SK-N-SH treated with all-trans-retinoic acid at 6 μM for 48 hours (cell line): ENCODE data around the gene PAQR9.

Experiments
- ATAC-seq: fragments of 200-7000 bp; cut with Tn5 transposase; 3 replicates; pipeline ENCODE4 v1.9.1; 2020; ENCODE audit warnings: mild to moderate bottlenecking, moderate library complexity
- ARNTL ChIP-seq: fragments of 450-650 bp; formaldehyde crosslinking; IDR thresholded peaks from 2 replicates; pipeline ENCODE4 v1.5.0; 2020; ENCODE audit warnings: low read depth, mild to moderate bottlenecking, moderate library complexity, borderline replicate concordance
- BACH2 ChIP-seq: fragments of 250-450 bp; sonication (Bioruptor Pico); IDR thresholded peaks from 2 replicates; pipeline ENCODE4 v1.9.0; 2021; ENCODE audit warnings: mild to moderate bottlenecking, borderline replicate concordance
- CREB5 ChIP-seq: fragments of 250-450 bp; sonication (Bioruptor Pico); IDR thresholded peaks from 2 replicates; pipeline ENCODE4 v1.5.1; 2020; ENCODE audit warnings: low read depth, mild to moderate bottlenecking, moderate library complexity
- CSDC2 ChIP-seq: fragments of 250-450 bp; sonication (Bioruptor Pico); IDR thresholded peaks from 2 replicates; pipeline ENCODE4 v1.5.0; 2020; ENCODE audit warnings: mild to moderate bottlenecking, moderate library complexity
- ESRRG ChIP-seq: fragments of 250-450 bp; sonication (Bioruptor Pico); IDR thresholded peaks from 2 replicates; pipeline ENCODE4 v1.6.1; 2021; ENCODE audit warnings: mild to moderate bottlenecking
- GLIS3 ChIP-seq: fragments of 250-450 bp; sonication (Bioruptor Pico); IDR thresholded peaks from 2 replicates; pipeline ENCODE4 v1.5.0; 2020; ENCODE audit warnings: mild to moderate bottlenecking, moderate library complexity
- PATZ1 ChIP-seq: fragments of 250-450 bp; sonication (Bioruptor Pico); IDR thresholded peaks from 2 replicates; pipeline ENCODE4 v1.8.0; 2020; ENCODE audit warnings: mild to moderate bottlenecking, moderate library complexity, borderline replicate concordance
- POU6F1 ChIP-seq: fragments of 250-450 bp; sonication (Bioruptor Pico); IDR thresholded peaks from 2 replicates; pipeline ENCODE4 v1.8.0; 2021; ENCODE audit warnings: low read depth, mild to moderate bottlenecking, moderate library complexity, borderline replicate concordance
- PPARA ChIP-seq: fragments of 250-450 bp; sonication (Bioruptor Pico); IDR thresholded peaks from 2 replicates; pipeline ENCODE4 v1.5.0; 2020; ENCODE audit warnings: mild to moderate bottlenecking, borderline replicate concordance
- RARB ChIP-seq: fragments of 250-450 bp; sonication (Bioruptor Pico); IDR thresholded peaks from 2 replicates; pipeline ENCODE4 v1.8.0; 2021; ENCODE audit warnings: mild to moderate bottlenecking, moderate library complexity
- SNAI2 ChIP-seq: fragments of 250-450 bp; sonication (Bioruptor Pico); IDR thresholded peaks from 2 replicates; pipeline ENCODE4 v1.5.0; 2020; ENCODE audit warnings: mild to moderate bottlenecking, moderate library complexity
- TOX ChIP-seq: fragments of 250-450 bp; sonication (Bioruptor Pico); IDR thresholded peaks from 2 replicates; pipeline ENCODE4 v1.8.0; 2021; ENCODE audit warnings: mild to moderate bottlenecking, moderate library complexity, borderline replicate concordance
- TSHZ2 ChIP-seq: fragments of 250-450 bp; sonication (Bioruptor Pico); IDR thresholded peaks from 2 replicates; pipeline ENCODE4 v1.5.0; 2020; ENCODE audit warnings: mild to moderate bottlenecking, moderate library complexity
- ZC3H10 ChIP-seq: fragments of 250-450 bp; sonication (Bioruptor Pico); IDR thresholded peaks from 2 replicates; pipeline ENCODE4 v1.5.1; 2021; ENCODE audit warnings: mild to moderate bottlenecking, moderate library complexity
- ZFP3 ChIP-seq: fragments of 250-450 bp; sonication (Bioruptor Pico); IDR thresholded peaks from 2 replicates; pipeline ENCODE4 v1.5.0; 2020; ENCODE audit warnings: mild to moderate bottlenecking, moderate library complexity
- ZFP30 ChIP-seq: fragments of 450-650 bp; formaldehyde crosslinking; IDR thresholded peaks from 2 replicates; pipeline ENCODE4 v1.5.0; 2022; ENCODE audit warnings: mild to moderate bottlenecking, moderate library complexity
- ZNF565 ChIP-seq: fragments of 450-650 bp; formaldehyde crosslinking; conservative IDR thresholded peaks from 2 replicates; pipeline ENCODE4 v1.5.0; 2020; ENCODE audit warnings: low read depth, mild to moderate bottlenecking, moderate library complexity
- ZNF70 ChIP-seq: fragments of 450-650 bp; formaldehyde crosslinking; IDR thresholded peaks from 2 replicates; pipeline ENCODE4 v1.5.0; 2020; ENCODE audit warnings: mild to moderate bottlenecking, moderate library complexity

The PAQR9 gene

GRCh38 chr3:142975316-142975995, 12.0 kb upstream of the PAQR9 start:
- no peak for ATAC-seq
- TF ChIP-seq CSDC2 (CRISPR knock-in tag) (no peak), ZNF565 (CRISPR knock-in tag) (no peak), TSHZ2 (CRISPR knock-in tag) (no peak), ESRRG (CRISPR knock-in tag) (no peak), GLIS3 (CRISPR knock-in tag) (no peak), PATZ1 (CRISPR knock-in tag) (no peak), ZFP3 (no peak), ARNTL (CRISPR knock-in tag) (no peak), POU6F1 (CRISPR knock-in tag) (no peak), RARB (CRISPR knock-in tag) (no peak), ZFP30 (CRISPR knock-in tag) (no peak), ZC3H10 (CRISPR knock-in tag) (no peak), PPARA (CRISPR knock-in tag) (no peak), SNAI2 (CRISPR knock-in tag) (no peak), CREB5 (CRISPR knock-in tag) (no peak), BACH2 (no peak), TOX (no peak)

GRCh38 chr3:142973217-142974009, 9.9 kb upstream of the PAQR9 start:
- no peak for ATAC-seq

More at GRCh38 chr3:142973217-142974009, 9.9 kb upstream of the PAQR9 start:
- TF ChIP-seq PATZ1 (CRISPR knock-in tag) (no peak), ZNF565 (CRISPR knock-in tag) (no peak), CREB5 (CRISPR knock-in tag) (no peak), ESRRG (CRISPR knock-in tag) (no peak), ZNF70 (CRISPR knock-in tag) (no peak)
